NCI-H524 (cell line): Measurements from ENCODE around the gene KRI1.
A peak's percentile ranks its signal among the peaks of the same experiment; 100 is the strongest.

Experiments used
- DNase-seq, 2 experiments: peaks; one replicate each; lab custom pipeline; 2025; lab: John Stamatoyannopoulos, UW

Gene KRI1

GRCh38 chr19:10565567-10566407, at the start of gene KRI1:
TSS of gene KRI1 (minus strand) at chr19:10566010. CDS start at chr19:10565999, 11 bp downstream.
- DNase-seq = peak; percentile 97 to 98

GRCh38 chr19:10612499-10613119, 46.8 kb upstream of the KRI1 start:
- no peak for DNase-seq

GRCh38 chr19:10611907-10612306, 46.1 kb upstream of the KRI1 start:
- DNase-seq = peak in 1 of 2 experiments; percentile 51

- no peak for DNase-seq
These were observed 38.7 kb upstream of the KRI1 start for GRCh38 chr19:10604460-10604980.

- DNase-seq = no peak
These were observed 38.2 kb upstream of the KRI1 start for GRCh38 chr19:10603873-10604459.

GRCh38 chr19:10603084-10603872, 37.5 kb upstream of the KRI1 start:
- DNase-seq = no peak

GRCh38 chr19:10602330-10603083, 36.7 kb upstream of the KRI1 start:
- peak; percentile 53 to 75 for DNase-seq

GRCh38 chr19:10601999-10602329, 36.2 kb upstream of the KRI1 start:
- no peak for DNase-seq

- no peak for DNase-seq
These were observed 34.3 kb upstream of the KRI1 start for GRCh38 chr19:10600149-10600548.

GRCh38 chr19:10593820-10594637, 28.2 kb upstream of the KRI1 start:
- DNase-seq = no peak

- DNase-seq = no peak
These were observed 27.3 kb upstream of the KRI1 start for GRCh38 chr19:10593148-10593547.

GRCh38 chr19:10587839-10588150, 22.0 kb upstream of the KRI1 start:
- no peak for DNase-seq

GRCh38 chr19:10587022-10587838, 21.4 kb upstream of the KRI1 start, which contains the start of gene AP1M2:
TSS of gene AP1M2 (minus strand) at chr19:10587312. CDS start at chr19:10587231, 81 bp downstream.
- no peak for DNase-seq

- DNase-seq = no peak
These were observed 20.6 kb upstream of the KRI1 start for GRCh38 chr19:10586396-10586795.

GRCh38 chr19:10583036-10583776, 17.4 kb upstream of the KRI1 start:
- no peak for DNase-seq

GRCh38 chr19:10582091-10582490, 16.3 kb upstream of the KRI1 start:
- no peak for DNase-seq

- peak; percentile 91 to 97 for DNase-seq
These were observed 15.3 kb upstream of the KRI1 start for GRCh38 chr19:10580979-10581631.

GRCh38 chr19:10577951-10578350, 12.1 kb upstream of the KRI1 start:
- DNase-seq = no peak
